PFSK-1 (cell line): ENCODE results near the gene KHDC4.

Source experiments
- FOXP2 ChIP-seq: optimal IDR thresholded peaks from 2 replicates; pipeline ENCODE3; 2011; ENCODE audit warnings: borderline replicate concordance, control low read depth, inconsistent platforms; ENCODE audit not compliant: insufficient read depth; ENCODE audit errors: extremely low read length, extremely low read depth
- POLR2AphosphoS5 ChIP-seq: IDR thresholded peaks from 2 replicates; pipeline ENCODE4 v1.6.1; 2012; ENCODE audit warnings: low read depth, mild to moderate bottlenecking, control low read depth, low read length, moderate library complexity
- SIN3A ChIP-seq: IDR thresholded peaks from 2 replicates; pipeline ENCODE4 v1.6.1; 2012; ENCODE audit warnings: mild to moderate bottlenecking, low read length, moderate library complexity, borderline replicate concordance; ENCODE audit not compliant: insufficient read depth
- TAF1 ChIP-seq: IDR thresholded peaks from 2 replicates; pipeline ENCODE4 v1.6.1; 2012; ENCODE audit warnings: low read length, control low read depth, borderline replicate concordance; ENCODE audit not compliant: insufficient read depth
- TF ChIP-seq, protein P1 (sequence below), 2 experiments: IDR thresholded peaks; 2 replicates each; pipeline versions ENCODE4 v1.6.1 to v1.8.0; 2011 to 2012; ENCODE audit warnings: low read depth in 2 of 2, low read length in 2 of 2, control low read depth in 1 of 2, inconsistent platforms in 1 of 2, mild to moderate bottlenecking in 1 of 2, moderate library complexity in 1 of 2; ENCODE audit not compliant: insufficient read depth in 1 of 2

Gene KHDC4

DNA sequence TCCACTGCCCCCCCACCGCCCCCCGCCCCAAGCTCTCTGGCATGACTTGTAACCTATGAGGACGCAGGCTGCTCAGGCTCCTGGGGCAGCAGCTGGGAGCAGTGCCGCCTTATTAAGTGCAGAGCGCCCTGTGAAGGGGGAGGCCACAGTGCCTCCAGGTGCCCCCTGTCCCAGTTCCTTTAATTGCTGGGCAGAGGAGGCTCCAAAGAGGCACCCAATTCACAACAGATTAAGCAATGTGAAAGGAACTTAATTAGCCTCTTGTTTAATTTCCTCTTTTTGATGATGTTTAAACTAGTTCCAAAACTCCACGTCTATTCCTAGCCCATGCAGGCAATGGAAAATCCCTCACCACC is 10.2 kb upstream of the KHDC4 start:
- TF ChIP-seq, protein P1, sequence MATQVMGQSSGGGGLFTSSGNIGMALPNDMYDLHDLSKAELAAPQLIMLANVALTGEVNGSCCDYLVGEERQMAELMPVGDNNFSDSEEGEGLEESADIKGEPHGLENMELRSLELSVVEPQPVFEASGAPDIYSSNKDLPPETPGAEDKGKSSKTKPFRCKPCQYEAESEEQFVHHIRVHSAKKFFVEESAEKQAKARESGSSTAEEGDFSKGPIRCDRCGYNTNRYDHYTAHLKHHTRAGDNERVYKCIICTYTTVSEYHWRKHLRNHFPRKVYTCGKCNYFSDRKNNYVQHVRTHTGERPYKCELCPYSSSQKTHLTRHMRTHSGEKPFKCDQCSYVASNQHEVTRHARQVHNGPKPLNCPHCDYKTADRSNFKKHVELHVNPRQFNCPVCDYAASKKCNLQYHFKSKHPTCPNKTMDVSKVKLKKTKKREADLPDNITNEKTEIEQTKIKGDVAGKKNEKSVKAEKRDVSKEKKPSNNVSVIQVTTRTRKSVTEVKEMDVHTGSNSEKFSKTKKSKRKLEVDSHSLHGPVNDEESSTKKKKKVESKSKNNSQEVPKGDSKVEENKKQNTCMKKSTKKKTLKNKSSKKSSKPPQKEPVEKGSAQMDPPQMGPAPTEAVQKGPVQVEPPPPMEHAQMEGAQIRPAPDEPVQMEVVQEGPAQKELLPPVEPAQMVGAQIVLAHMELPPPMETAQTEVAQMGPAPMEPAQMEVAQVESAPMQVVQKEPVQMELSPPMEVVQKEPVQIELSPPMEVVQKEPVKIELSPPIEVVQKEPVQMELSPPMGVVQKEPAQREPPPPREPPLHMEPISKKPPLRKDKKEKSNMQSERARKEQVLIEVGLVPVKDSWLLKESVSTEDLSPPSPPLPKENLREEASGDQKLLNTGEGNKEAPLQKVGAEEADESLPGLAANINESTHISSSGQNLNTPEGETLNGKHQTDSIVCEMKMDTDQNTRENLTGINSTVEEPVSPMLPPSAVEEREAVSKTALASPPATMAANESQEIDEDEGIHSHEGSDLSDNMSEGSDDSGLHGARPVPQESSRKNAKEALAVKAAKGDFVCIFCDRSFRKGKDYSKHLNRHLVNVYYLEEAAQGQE (IDR thresholded peaks at IDR 0.05; ENCODE audit: insufficient read depth in 1 of 2, low read depth in 2 of 2, low read length in 2 of 2), result no peak
- TF ChIP-seq FOXP2 (no peak), TAF1 (no peak), SIN3A (no peak), POLR2AphosphoS5 (no peak)

DNA sequence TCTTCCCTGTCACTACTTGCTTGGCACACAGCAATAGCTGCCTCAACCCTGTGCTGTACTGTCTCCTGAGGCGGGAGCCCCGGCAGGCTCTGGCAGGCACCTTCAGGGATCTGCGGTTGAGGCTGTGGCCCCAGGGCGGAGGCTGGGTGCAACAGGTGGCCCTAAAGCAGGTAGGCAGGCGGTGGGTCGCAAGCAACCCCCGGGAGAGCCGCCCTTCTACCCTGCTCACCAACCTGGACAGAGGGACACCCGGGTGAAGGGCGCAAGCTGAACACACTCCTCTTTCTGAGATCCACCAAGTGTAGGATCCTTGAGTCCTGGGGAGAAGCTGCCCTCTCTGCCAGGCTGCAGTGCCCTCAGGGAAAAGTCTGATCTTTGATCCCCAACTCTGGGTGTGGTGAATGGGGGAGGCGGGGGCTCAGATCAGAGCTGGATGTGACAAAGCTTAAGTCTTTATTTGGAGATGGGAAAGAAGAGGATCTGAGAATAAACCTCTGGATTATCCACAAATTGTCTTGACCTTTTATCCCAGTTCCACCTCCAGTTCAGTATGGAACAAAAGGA is 8.4 kb upstream of the KHDC4 start:
- TF ChIP-seq FOXP2, result no peak
- no peak for TF ChIP-seq TAF1
- no peak for TF ChIP-seq POLR2AphosphoS5
- TF ChIP-seq SIN3A, result no peak
- TF ChIP-seq, protein P1 (IDR thresholded peaks at IDR 0.05; ENCODE audit: insufficient read depth in 1 of 2, low read depth in 2 of 2, low read length in 2 of 2), result no peak

DNA sequence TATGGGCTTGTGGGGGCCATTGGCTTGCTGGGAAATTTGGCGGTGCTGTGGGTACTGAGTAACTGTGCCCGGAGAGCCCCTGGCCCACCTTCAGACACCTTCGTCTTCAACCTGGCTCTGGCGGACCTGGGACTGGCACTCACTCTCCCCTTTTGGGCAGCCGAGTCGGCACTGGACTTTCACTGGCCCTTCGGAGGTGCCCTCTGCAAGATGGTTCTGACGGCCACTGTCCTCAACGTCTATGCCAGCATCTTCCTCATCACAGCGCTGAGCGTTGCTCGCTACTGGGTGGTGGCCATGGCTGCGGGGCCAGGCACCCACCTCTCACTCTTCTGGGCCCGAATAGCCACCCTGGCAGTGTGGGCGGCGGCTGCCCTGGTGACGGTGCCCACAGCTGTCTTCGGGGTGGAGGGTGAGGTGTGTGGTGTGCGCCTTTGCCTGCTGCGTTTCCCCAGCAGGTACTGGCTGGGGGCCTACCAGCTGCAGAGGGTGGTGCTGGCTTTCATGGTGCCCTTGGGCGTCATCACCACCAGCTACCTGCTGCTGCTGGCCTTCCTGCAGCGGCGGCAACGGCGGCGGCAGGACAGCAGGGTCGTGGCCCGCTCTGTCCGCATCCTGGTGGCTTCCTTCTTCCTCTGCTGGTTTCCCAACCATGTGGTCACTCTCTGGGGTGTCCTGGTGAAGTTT is 7.8 kb upstream of the KHDC4 start:
- TF ChIP-seq POLR2AphosphoS5 (no peak), TAF1 (no peak), FOXP2 (no peak), SIN3A (no peak)
- TF ChIP-seq, protein P1 (IDR thresholded peaks at IDR 0.05; ENCODE audit: insufficient read depth in 1 of 2, low read depth in 2 of 2, low read length in 2 of 2), result no peak

DNA sequence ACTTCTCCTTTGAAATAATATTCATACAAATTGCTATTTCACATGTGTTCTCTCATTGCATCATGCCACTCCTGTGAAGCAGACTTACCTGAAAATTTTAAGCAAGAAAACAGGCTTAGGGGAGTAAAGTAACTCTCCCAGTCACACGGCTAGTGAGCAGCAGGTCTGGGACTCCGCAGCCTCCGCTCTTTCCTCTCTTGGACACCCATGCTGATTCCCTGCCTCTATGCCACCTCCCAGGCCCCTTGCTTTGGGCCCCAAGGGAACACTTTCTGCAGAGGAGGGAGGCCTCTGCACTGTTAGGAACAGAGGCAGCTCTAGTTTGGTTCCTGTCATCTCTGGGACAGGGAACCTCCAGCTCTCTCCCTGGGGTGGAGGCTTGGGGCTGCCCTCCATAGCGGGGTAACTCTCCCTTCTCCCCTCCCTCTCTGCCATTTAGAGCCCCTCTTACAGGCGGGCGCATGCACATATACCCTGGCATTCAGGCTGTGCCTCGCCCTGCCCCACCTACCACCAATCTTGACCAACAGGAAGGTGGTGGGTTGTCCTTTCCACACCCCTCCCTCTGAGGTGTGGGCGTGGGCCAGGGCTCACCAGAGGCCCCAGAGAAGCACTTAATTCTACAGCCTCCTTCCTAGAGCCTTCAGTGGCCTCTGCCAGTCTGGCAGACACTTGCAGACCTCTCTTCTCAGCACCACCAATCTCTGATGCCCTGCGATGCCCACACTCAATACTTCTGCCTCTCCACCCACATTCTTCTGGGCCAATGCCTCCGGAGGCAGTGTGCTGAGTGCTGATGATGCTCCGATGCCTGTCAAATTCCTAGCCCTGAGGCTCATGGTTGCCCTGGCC is 7.0 kb upstream of the KHDC4 start, which contains the start of gene RXFP4:
Gene RXFP4 (plus strand): TSS at position 646 of the 852 bp plus-strand sequence. CDS start 72 bp downstream, at position 718.
- TF ChIP-seq, protein P1 (IDR thresholded peaks at IDR 0.05; ENCODE audit: insufficient read depth in 1 of 2, low read depth in 2 of 2, low read length in 2 of 2), result no peak
- TF ChIP-seq TAF1 (no peak), POLR2AphosphoS5 (no peak), FOXP2 (no peak), SIN3A (no peak)
